Activated CD4-positive, CD25-positive, alpha-beta regulatory T cell treated with anti-CD3 and anti-CD28 coated beads, Interleukin-2, amount 50 U/mL, for 72 hours (primary cell): ENCODE data around the gene FNDC3A.
"Not testable (repeated sequence)": the region's sequence is repeated elsewhere in the genome, so short reads cannot be mapped to it uniquely, and the experiment has no call there.

ENCODE experiments used
- DNase-seq: peaks from one replicate; pipeline ENCODE4 v3.0.0; 2021

FNDC3A gene

DNA sequence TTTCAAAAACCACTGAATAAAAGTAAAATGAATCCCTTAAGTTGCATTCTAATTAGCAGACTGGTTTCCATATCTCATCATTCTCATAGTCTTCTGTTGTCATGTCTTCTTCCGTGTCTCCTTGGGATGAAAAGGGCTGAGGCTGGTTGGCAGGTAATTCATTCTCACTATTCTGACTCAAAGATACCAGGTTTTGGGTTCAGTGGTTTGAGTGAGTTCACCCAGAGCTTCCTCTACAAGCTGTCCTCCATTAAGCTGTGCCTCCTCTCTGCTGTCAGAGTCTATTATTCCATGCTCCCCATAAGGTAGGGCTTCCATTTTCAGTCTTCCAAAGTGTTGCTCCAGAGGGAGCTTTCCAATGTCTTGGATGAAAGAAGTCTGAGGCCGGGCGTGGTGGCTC, 68.3 kb downstream of the FNDC3A start:
- no peak for DNase-seq

GRCh38 chr13:49044836-49045235, 69.1 kb downstream of the FNDC3A start:
- no peak for DNase-seq

GRCh38 chr13:49046002-49046401, 70.3 kb downstream of the FNDC3A start:
- DNase-seq: no peak

GRCh38 chr13:49046519-49046918, 70.8 kb downstream of the FNDC3A start:
- no peak for DNase-seq

DNA sequence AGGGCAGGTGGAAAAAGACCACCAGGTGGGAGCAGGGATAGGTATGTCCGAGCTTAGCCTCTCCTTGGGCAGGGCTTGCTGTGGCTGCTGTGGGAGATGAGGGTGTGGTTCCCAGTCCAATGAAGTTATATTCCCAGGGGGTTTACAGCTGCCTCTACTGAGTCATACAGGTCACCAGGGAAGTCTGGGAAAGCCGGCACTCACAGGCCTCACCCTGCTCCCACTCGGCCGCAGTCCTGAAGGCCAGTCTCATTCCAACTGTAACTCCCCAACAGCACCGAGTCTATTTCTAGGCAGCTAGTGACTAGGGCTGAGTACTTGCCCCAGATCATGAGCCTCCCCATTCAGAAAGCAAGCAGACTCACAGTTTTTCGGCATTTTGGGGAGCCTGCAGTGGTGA, 77.1 kb downstream of the FNDC3A start:
- no peak for DNase-seq

DNA sequence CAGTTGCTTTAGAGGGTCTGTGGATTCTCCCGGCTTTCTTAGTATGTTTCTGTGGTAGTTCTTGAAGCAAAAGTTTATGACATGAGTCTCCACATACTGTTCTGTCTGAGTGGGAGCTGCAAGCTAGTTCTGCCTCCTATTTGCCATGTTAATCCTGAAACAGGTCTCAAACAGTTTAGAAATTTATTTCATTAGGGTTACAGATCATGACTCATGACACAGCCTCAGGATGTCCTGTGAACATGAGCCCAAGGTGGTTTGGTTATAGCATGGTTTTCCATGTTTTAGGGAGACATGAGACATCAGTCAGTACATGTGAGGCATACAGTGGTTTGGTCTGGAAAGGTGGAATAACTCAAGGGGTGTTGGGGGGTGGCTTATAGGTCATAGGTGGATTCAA, 77.5 kb downstream of the FNDC3A start:
- no peak for DNase-seq

DNA sequence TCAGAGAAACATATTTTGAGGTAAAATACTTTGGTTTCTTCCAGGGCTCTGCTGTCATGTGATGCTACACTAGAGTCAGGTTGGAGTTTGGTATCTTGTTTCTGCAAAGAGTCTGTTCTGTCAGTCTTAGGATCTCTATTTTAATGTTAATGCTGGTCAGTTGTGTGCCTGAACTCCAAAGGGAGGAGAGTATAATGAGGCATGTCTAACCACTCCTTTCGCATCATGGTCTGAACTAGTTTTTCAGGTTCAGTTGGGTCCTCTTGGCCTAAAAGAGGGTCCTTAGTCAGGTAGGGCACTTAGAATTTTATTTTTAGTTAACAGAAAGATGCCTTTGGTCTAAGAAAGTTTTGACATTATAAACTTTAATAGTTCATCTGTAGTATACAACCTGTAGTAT, 78.2 kb downstream of the FNDC3A start:
- DNase-seq: no peak

GRCh38 chr13:49055021-49055420, 79.3 kb downstream of the FNDC3A start:
- DNase-seq: no peak

DNA sequence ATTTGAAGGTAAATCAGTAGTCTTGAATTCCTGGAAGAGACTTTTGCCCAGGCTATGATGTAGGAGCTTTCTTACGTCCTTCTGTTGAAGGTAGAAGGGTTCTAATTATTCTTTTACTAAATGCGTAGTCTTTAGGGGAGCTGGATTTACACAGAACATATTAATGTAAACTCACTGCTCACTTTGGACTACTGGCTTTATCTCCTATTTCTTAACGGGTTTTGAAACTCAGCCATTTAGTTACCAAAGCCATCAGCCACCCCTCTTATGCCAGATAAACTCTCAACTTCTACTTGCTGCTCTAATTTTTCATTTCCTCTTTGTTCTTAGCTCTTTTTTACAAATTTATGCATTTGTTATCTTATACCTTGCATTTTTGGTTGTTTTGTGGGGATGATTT, 81.5 kb downstream of the FNDC3A start:
- no peak for DNase-seq

DNA sequence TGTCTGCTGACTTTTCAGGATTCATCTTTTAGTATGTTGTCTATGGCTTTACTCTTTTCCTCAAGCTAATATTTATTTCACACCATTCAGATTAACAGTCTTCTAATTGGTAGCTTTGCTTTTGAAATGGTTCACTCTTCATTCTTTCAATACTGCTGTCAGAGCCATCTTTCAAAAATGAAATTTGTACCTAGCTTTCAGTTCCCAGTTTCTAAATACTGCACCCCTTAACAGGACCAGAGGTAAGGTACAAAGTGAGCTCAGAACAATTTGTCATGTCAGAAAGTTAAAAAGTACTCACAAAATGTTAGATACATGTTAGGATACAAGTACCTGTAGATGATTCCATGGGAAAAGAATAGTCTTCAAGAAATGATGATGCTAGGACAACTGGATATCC, 83.0 kb downstream of the FNDC3A start:
- DNase-seq: no peak

- no peak for DNase-seq
These were observed 85.1 kb downstream of the FNDC3A start for GRCh38 chr13:49060678-49061387.

DNA sequence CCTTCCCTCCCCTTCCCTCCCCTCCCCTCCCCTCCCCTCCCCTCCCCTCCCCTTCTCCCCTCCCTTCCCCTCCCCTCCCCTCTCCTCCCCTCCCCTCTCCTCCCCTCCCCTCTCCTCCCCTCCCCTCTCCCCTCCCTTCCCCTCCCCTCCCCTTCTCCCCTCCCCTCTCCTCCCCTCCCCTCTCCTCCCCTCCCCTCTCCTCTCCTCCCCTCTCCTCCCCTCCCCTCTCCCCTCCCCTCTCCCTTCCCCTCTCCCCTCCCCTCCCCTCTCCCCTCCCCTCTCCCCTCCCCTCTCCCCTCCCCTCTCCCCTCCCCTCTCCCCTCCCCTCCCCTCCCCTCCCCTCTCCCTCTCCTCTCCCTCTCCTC, 85.7 kb downstream of the FNDC3A start:
- not testable (repeated sequence) for DNase-seq

DNA sequence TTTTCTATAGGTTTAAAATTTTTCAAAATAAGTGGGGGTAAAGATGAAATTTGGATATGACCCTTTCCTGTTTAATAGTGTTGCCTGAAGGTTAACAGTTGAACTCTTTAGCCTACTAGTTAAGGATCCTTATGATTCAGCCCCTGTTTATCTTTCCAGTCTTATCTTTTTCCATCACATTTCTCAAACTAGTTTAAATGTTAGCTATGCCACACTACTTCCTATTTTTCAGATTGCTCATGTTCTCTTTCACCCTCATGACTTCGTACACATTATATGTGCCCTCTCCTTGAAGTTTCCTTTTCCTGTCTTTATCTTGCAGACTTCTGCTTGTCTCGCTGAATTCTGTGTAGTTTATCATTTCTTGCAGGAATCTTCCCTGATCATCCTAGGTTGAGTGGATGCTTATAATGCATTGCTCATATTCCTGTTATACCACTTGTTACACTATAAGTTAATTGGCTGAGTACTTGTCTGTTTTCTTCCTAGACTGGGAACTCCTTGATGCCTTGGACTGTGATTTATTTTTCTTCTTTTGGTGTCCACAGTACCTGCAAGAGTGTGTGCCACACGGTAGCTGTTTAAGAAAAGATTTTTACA, 86.7 kb downstream of the FNDC3A start:
- DNase-seq: no peak

GRCh38 chr13:49063011-49063410, 87.3 kb downstream of the FNDC3A start:
- DNase-seq: no peak

- DNase-seq: no peak
These were observed 87.8 kb downstream of the FNDC3A start for GRCh38 chr13:49063497-49063896.

DNA sequence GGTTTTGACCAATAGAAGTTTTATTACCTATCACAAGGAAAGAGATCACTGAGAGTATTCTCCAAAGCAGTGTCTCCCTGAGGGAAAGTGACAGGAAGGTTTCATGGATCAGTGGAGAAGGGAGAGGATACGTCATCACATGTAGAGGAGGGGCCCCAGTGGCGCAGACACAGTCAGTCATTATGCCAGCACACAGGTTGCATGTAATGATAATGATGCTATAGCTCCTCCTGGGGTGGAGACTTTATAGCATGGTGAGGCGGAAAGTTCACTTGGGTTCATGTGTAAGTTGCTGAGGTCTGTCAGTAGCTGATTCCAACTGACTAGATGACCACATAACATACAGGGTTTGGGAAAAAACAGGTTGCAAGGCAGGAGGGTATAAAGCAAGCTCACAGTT, 88.8 kb downstream of the FNDC3A start:
- no peak for DNase-seq

- no peak for DNase-seq
These were observed 91.1 kb downstream of the FNDC3A start for GRCh38 chr13:49066856-49067255.

DNA sequence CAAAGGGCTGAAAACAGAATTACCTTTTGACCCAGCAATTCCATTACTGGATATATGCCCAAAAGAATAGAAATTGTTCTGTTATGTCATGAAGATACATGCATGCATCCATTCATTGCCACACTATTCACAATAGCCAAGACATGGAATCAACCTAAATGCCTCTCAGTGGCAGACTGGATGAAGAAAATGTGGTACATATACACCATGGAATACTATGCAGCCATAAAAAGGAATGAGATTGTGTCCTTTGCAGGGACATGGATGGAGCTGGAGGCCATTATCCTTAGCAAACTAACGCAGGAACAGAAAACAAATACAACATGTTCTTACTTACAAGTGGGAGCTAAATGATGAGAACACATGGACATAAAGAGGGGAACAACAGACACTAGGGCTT, 92.8 kb downstream of the FNDC3A start:
- DNase-seq: not testable (repeated sequence)

DNA sequence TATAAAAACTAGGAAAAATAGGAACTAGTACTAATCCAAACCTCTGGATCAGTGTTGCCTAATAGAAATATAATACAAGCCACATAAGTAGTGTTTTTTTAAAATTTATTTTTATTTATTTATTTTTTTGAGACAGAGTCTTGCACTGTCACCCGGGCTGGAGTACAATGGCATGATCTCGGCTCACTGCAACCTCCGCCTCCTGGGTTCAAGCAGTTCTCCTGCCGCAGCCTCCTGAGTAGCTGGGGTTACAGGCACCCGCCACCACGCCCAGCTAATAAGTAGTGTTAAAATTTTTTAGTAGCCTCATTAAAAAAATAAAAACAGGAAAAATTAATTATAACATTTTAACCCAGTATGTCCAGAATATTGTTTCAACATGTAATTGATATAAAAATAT, 94.3 kb downstream of the FNDC3A start:
- not testable (repeated sequence) for DNase-seq

- no peak for DNase-seq
These were observed 95.7 kb downstream of the FNDC3A start for GRCh38 chr13:49071341-49071937.

GRCh38 chr13:49082653-49083536, 107.2 kb downstream of the FNDC3A start:
- DNase-seq: no peak

DNA sequence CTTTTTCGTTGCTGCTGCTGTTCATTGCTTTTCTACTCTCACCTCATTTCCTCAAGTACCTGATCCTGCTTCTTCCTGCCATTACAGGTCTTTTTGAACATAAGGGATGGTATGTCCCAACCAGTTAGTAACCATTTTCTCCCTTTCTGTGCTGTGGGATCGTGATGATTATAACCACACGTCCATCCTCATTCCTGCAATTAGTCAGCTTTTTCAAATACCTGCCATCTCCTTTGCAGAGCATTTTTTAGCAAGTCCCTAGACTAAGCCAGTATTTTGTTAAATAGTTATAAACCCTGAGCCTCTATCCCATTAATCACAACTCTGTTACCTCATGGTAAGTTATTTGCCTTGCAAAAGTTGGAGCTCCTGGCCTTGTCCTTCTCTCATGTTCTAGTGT, 109.2 kb downstream of the FNDC3A start:
- no peak for DNase-seq

DNA sequence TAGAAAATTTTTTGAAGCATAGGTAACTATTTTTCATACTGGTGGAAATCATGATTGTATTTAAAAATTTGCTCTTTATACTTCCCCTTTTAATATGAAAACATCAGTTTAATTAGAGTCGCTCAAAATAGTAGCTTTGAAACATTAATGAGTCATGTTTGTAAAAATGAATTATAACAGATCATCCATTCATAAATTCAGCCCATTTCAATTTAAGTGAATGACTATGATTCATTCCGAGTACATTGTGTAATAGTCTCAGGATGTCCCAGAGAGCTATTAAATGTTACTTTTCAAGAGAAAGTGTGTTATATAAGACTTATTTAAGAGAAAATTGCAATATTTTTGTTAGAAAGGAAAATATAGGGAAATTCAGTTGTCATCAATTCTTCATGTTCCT, 111.0 kb downstream of the FNDC3A start:
- DNase-seq: no peak

DNA sequence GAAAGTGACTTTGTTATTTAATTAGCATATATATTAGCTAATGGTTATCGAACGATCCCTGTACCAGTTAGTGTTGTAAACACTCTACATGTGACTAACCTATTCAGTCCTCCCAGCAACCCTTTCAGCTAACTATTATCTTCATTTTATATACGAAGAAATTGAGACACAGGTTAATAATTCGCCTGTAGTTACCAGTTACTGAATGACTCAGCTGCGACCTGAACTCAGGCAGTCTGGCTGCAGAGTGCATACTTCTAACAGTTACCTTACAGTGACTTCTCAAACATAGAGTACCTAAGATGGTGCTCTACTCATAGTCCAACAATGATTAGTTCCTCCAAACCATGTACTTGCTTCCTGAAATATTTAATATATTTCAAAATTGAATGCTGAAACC, 117.7 kb downstream of the FNDC3A start:
- no peak for DNase-seq
